GM12865 (cell line): ENCODE data around the gene KIF12.

Experiments used
- DNase-seq: peaks from one replicate; pipeline ENCODE4 v3.0.0; 2010; ENCODE audit warnings: low read depth
- H3K4me3 ChIP-seq: 2 replicates; pipeline ENCODE4 v1.5.1; 2011; ENCODE audit warnings: mild to moderate bottlenecking, low read depth, low read length, control low read depth
- CTCF ChIP-seq: IDR thresholded peaks from 2 replicates; pipeline ENCODE4 v1.5.1; 2011; ENCODE audit warnings: low read length, control low read depth, low read depth, inconsistent platforms; ENCODE audit not compliant: insufficient read depth; ENCODE audit errors: missing control alignments

KIF12 gene

GRCh38 chr9:114117996-114118830 is 19.1 kb upstream of the KIF12 start:
- H3K4me3 ChIP-seq: no peak overlapping the region
- no peak for TF ChIP-seq CTCF
- DNase-seq: no peak

- TF ChIP-seq CTCF: no peak
- H3K4me3 ChIP-seq: no peak overlapping the region
- no peak for DNase-seq
Observed at GRCh38 chr9:114117614-114117995, 18.5 kb upstream of the KIF12 start.

GRCh38 chr9:114116126-114116747 is 17.1 kb upstream of the KIF12 start:
- TF ChIP-seq CTCF: no peak
- DNase-seq: no peak
- H3K4me3 ChIP-seq: no peak overlapping the region

GRCh38 chr9:114115654-114116125 is 16.6 kb upstream of the KIF12 start:
- DNase-seq: no peak
- TF ChIP-seq CTCF: no peak
- H3K4me3 ChIP-seq: no peak overlapping the region

- no peak for DNase-seq
- H3K4me3 ChIP-seq: no peak overlapping the region
- TF ChIP-seq CTCF: no peak
Observed at GRCh38 chr9:114114364-114114763, 15.3 kb upstream of the KIF12 start.

- H3K4me3 ChIP-seq: no peak overlapping the region
- no peak for DNase-seq
- no peak for TF ChIP-seq CTCF
Observed at GRCh38 chr9:114112778-114113584, 13.9 kb upstream of the KIF12 start.
